Measurements from ENCODE around the gene ERVH48-1. TPM values are rescaled to one million over a fixed set of nuclear protein-coding genes. Genes with fewer than 3 reads are reported as not detected.
A peak's percentile ranks its signal among the peaks of the same experiment; 100 is the strongest.

ERVH48-1 gene
- total and polyA plus RNA-seq, 2 of the 8 experiments (the other 6 are each of a cell fraction or from before 2014, with no cell fraction given), result 4.2 to 17.7 TPM

DNA sequence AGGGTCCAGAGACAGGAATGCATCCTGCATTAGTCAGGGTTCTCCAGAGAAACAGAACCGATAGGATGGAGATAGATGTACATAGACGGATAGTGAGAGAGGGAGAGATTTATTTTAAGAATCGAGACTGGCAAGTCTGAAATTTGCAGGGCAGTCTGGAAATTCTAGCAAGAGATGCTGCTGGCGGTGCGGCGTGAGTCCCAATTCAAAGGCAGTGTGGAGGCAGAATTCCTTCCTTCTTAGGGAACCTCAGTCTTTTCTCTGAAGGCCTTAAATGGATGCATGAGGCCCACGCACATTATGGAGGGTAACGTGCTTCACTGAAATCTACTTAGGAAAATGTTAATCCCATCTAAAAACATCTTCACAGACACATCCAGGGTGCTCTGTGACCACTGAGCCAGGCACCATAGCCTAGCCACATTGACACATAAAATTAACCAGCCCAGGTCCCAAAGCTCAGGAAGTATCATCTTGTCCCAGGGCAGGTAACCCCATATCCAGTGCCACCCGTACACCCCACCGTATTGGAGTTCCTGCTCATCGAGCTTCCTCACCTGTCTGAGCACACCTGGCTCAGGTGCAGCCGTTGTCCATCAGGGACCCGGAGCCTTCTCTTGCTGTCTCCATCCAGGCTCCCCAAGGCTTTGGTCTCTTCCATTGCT, 39.2 kb upstream of the ERVH48-1 start:
- no peak for DNase-seq (ENCODE audit: low read depth in 1 of 2, low spot score in 2 of 2)
- ChIA-PET CTCF (ENCODE audit: partially characterized antibody) (interaction anchor here (0.6 to 1.1 kb wide), 2 partner anchors 28 to 75 kb away, joined by 3 read pairs; no protein-coding TSS in a partner anchor), POLR2A (ENCODE audit: partially characterized antibody) (interaction anchor here (0.6 to 1.3 kb wide), 5 partner anchors 8 to 27 kb away, joined by 3 to 4 read pairs (median 3); partner anchors contain the start of gene PKNOX1)
- WGBS, 2 experiments (ENCODE audit: extremely low coverage in 1 of 2, insufficient coverage in 1 of 2, insufficient read length in 1 of 2, insufficient replicate concordance in 2 of 2, low coverage in 1 of 2, low lambda C conversion rate in 2 of 2, missing lambda C conversion rate in 1 of 2), result 97% methylated on average over 13 of the region's 13 CpGs; no CpG with 5 or more reads in 1 of the 2 experiments
- Histone ChIP-seq H3K18ac (ENCODE audit: extremely low read depth, low read length) (peak overlapping the region; percentile 81; the same call in 1 of the 2 replicates), H3K4me1 (replicated peaks in 1 of 4; ENCODE audit: control insufficient read depth in 3 of 4, insufficient read depth in 4 of 4, low read length in 3 of 4) (peaks cover 0 to 6% (median 0%) of the 10 kb centered on the region in 4 experiments; a peak in 3 of 7 replicates), H3K36me3 (ENCODE audit: control insufficient read depth in 2 of 4, insufficient read depth in 4 of 4, low read length in 3 of 4) (no peaks in the 10 kb centered on the region), H3K14ac (ENCODE audit: insufficient read length) (no peak overlapping the region), H3K79me1 (ENCODE audit: low read depth, low read length) (no peaks in the 10 kb centered on the region), H4K8ac (ENCODE audit: extremely low read depth, insufficient read depth, low read length) (no peak overlapping the region), H3K27ac (ENCODE audit: low read depth, low read length) (no peak overlapping the region), H4K91ac (replicated peaks; ENCODE audit: insufficient read length, low read length) (peak overlapping the region; percentile 84), H4K20me1 (replicated peaks in 1 of 2; ENCODE audit: control insufficient read depth in 1 of 2, insufficient read depth in 2 of 2, low read length in 2 of 2) (no peaks in the 10 kb centered on the region), H3K79me2 (ENCODE audit: control insufficient read depth in 1 of 2, insufficient read depth in 2 of 2, low read length in 2 of 2) (no peaks in the 10 kb centered on the region), H3K4me2 (ENCODE audit: insufficient read depth in 1 of 2, low read depth in 2 of 2, low read length in 2 of 2) (no peak overlapping the region), H3K4ac (replicated peaks; ENCODE audit: insufficient read length, low read depth, low read length) (peak overlapping the region; percentile 99), H2BK20ac (ENCODE audit: low read length) (peak overlapping the region; percentile 100), H3K56ac (replicated peaks; ENCODE audit: insufficient read length, low read depth, low read length) (no peak overlapping the region), H4K5ac (ENCODE audit: insufficient read length, low read depth, low read length) (peak overlapping the region; percentile 48), H2BK5ac (ENCODE audit: low read depth, low read length) (peak overlapping the region; percentile 79; the same call in 1 of the 2 replicates), H2AK5ac (ENCODE audit: low read depth, low read length) (peak overlapping the region; percentile 70), H2BK12ac (ENCODE audit: low read depth, low read length) (peak overlapping the region; percentile 99), H3K23ac (ENCODE audit: insufficient read length) (no peak overlapping the region), H3K4me3 (ENCODE audit: extremely low read depth in 1 of 4, insufficient read depth in 2 of 4, low read depth in 3 of 4, low read length in 4 of 4) (no peak overlapping the region), H2BK120ac (replicated peaks; ENCODE audit: low read depth, low read length) (peak overlapping the region; percentile 29), H3K27me3 (replicated peaks in 1 of 4; ENCODE audit: control insufficient read depth in 3 of 4, extremely low read depth in 1 of 4, insufficient read depth in 3 of 4, low read length in 3 of 4) (no peaks in the 10 kb centered on the region), H2BK15ac (ENCODE audit: low read length) (peak overlapping the region; percentile 83; the same call in 1 of the 2 replicates), H3K23me2 (ENCODE audit: low read depth, low read length) (no peaks in the 10 kb centered on the region), H2AFZ (ENCODE audit: low read length) (no peak overlapping the region), H3K9ac (replicated peaks in 1 of 4; ENCODE audit: extremely low read depth in 1 of 4, low read depth in 3 of 4, low read length in 3 of 4) (no peak overlapping the region), H3K9me3 (ENCODE audit: insufficient read depth in 2 of 2, low read depth in 1 of 2, low read length in 1 of 2) (no peaks in the 10 kb centered on the region)
- no peak for TF ChIP-seq GABPA (IDR thresholded peaks at IDR 0.05; ENCODE audit: borderline replicate concordance, insufficient read depth, low read length)
- no peak for TF ChIP-seq SUZ12 (IDR thresholded peaks at IDR 0.05; ENCODE audit: low read length)
- no peak for TF ChIP-seq POLR2A (IDR thresholded peaks at IDR 0.05; ENCODE audit: control extremely low read depth in 1 of 2, low read depth in 2 of 2, low read length in 2 of 2)
- TF ChIP-seq SP4 (IDR thresholded peaks at IDR 0.05; ENCODE audit: low read length), result no peak
- TF ChIP-seq USF2 (IDR thresholded peaks at IDR 0.05; ENCODE audit: low read length), result no peak
- TF ChIP-seq EGR1 (IDR thresholded peaks at IDR 0.05; ENCODE audit: borderline replicate concordance, low read depth, low read length), result no peak
- no peak for TF ChIP-seq EZH2 (IDR thresholded peaks at IDR 0.05; ENCODE audit: low read depth, low read length, severe bottlenecking)
- no peak for TF ChIP-seq RFX5 (IDR thresholded peaks at IDR 0.05; ENCODE audit: borderline replicate concordance, low read depth, low read length)
- no peak for TF ChIP-seq MAFK (IDR thresholded peaks at IDR 0.05; ENCODE audit: low read depth, low read length)
- no peak for TF ChIP-seq CBX5 (IDR thresholded peaks at IDR 0.05; ENCODE audit: low read depth, low read length)
- FAIRE-seq, result no peak
